GM21737 (cell line): ENCODE measurements around the gene TDRD5.
"Not testable (repeated sequence)": the region's sequence is repeated elsewhere in the genome, so short reads cannot be mapped to it uniquely, and the experiment has no call there.

Experiments
- ATAC-seq: cut with Tn5 transposase; IDR thresholded peaks from one replicate; pipeline ENCODE4 v1.9.1; 2021; ENCODE audit warnings: mild to moderate bottlenecking, moderate library complexity; ENCODE audit not compliant: unreplicated experiment

Gene TDRD5

DNA sequence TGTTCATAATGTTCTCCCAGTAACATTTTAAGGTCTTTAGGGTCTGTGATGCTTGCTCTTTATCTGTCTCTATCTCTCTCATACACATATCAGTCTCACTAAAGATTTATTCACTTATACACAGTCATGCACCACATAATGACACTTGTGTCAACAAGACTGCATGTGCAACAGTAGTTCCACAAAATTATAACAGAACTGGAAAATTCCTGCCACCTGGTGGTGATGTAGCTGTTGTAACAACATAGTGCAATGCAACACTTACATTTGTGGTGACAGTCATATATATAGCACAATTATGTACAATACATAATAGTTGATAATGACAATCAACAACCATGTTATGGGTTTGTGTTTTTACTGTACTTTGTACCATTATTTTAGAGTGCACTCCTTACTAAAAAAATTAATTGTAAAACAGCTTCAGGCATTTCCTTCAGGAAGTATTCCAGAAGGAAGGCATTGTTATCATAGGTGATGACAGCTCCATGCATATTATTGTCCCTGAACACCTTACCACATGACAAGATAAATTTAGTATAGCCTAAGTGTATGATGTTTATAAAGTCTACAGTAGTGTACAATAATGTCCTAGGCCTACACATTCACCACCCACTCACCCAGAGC lies 8.1 kb downstream of the TDRD5 start:
- ATAC-seq = no peak

DNA sequence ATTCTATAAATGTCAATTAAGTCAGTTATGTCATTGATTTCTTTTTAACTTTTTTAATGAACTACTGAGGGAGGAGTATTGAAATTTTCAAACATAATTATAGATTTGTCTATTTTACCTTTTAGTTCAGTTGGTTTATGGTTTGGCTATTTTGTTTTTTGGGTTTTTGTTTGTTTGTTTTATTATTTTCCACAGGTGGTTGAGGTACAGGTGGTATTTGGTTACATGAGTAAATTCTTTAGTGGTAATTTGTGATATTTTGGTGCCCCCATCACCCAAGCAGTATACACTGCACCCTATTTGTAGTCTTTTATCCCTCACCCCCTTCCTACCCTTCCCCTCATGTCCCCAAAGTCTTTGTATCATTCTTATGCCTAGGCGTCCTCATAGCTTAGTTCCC lies 9.5 kb downstream of the TDRD5 start:
- no peak for ATAC-seq

- no peak for ATAC-seq
Measured at GRCh38 chr1:179612361-179612760, 20.7 kb downstream of the TDRD5 start.

DNA sequence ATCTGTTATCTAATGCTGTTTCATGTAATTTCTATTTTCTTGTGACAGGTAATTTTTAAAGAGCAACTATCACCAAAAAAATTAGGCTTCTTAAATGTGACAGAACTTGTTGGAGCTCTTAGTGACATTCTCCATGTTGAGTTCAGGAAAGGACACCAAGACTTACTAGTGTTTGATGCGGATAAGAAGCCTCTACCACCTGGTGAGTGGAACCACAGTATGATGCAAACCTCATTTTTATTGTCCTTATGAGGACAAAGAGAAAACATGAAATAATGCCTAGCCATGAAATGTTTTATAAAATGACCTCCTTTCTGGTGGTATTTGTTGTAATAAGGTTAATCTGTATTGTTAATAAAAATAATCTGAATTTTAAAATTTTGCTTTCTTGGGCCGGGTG lies 39.1 kb downstream of the TDRD5 start:
- no peak for ATAC-seq

GRCh38 chr1:179632868-179633267 lies 41.2 kb downstream of the TDRD5 start:
- ATAC-seq = peak; percentile 57

DNA sequence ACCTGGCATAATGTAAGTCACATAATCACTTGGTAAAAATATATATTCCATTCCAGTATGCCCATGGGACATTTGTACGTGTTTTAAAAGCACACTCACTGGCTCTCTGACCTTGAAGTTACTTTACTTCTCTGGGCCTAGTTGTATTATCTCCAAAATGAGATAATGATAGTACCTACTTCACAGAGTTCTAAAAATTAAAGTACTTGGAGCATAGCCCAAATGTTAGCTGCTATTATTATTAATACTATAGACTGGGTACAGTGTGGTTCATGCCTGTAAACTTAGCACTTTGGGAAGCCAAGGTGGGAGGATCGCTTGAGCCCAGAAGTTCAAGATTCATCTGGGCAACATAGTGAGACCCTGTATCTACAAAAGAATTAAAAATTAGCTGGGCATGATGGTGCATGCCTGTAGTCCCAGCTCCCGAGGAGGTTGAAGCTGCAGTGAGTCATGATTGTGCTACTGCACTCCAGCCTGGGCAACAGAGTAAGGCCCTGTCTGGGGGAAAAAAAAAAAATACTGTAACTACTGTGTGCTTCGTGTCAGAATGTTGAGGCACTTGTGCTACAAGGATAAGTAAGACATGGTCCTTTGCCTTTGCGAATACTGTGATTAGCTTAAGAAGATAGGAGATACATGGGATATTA lies 45.7 kb downstream of the TDRD5 start:
- no peak for ATAC-seq

DNA sequence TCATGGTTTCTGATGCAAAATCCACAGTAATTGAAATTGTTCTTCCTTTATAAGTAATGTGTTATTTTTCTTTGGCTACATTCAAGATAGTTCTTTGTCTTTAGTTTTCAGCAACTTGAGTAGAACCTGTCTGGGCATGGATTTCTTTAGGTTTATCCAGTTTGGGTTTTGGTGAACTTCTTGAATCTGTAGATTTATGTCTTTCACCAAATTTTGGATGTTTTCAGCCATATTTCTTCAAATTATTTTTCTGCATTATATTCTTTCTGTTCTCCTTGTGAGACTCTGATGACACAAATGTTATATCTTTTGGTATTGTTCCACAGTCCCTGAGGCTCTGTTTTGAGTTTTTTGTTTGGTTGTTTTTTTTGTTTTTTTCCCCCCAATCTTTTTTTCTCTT lies 69.4 kb downstream of the TDRD5 start:
- no peak for ATAC-seq

DNA sequence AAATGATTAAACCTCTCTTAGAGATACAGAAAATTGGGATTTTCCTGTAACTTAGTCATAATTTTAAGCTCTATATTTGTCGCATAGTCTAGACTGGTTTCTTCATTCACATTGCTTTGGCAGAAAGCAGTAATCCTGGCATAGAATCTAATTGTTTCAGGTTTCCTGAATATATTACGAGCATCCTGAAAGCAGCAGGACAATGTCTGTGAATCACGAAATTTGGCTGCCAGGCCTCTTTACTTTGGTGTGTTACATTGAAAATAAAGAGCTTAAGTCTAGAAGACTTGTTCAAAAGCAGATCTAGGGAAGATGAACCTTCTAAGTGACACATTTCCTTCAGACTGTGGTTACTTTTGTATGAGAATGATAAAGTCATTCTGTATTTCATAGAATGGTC lies 72.2 kb downstream of the TDRD5 start:
- no peak for ATAC-seq

DNA sequence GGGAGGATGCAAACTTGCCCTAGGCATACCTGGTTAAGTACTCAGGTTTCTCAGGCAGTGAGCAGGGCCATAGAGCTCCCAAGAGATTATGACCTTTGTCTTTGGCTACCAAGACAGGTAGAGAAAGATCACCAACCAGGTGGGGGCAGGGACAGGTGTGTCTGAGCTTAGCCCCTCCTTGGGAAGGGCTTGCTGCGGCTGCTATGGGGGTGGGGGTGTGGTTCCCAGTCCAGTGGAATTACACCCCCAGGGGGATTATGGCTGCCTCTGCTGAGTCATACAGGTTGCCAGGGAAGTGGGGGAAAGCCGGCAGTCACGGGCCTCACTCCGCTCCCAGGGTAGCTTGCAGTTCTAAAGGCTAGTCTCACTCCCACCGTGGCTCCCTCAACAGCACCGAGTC lies 86.2 kb downstream of the TDRD5 start:
- no peak for ATAC-seq

GRCh38 chr1:179694530-179694929 lies 102.9 kb downstream of the TDRD5 start:
- not testable (repeated sequence) for ATAC-seq

- no peak for ATAC-seq
Measured at GRCh38 chr1:179702946-179703539, 111.4 kb downstream of the TDRD5 start.

DNA sequence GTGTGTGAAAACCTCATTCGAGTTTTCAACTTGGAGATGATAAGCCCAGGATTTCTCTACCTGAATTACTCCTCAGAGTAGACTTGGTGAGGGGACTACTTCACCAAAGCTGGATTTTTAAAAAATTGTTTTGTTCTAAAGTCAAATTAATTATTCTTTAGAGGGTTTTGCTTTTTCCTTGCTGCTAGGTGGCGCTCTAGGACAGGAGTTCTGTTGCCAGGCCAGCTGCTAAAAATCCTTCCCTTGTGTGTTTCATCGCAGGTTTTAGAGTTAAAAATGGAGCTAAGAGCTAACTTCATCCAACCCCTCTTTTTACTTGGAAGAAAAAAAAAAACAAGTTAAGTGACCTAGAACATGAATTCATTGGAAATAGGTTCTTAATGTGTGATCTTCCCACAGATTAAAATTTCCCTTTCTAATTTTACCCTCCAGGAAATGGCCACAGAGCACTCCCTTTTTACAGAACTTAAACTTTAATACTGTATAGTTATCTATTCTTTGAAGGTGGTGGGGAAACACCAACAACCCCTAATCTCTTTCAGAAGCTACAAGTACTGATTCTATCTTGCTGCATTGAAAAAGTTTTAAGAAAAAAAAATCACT lies 114.8 kb downstream of the TDRD5 start:
- ATAC-seq = no peak

DNA sequence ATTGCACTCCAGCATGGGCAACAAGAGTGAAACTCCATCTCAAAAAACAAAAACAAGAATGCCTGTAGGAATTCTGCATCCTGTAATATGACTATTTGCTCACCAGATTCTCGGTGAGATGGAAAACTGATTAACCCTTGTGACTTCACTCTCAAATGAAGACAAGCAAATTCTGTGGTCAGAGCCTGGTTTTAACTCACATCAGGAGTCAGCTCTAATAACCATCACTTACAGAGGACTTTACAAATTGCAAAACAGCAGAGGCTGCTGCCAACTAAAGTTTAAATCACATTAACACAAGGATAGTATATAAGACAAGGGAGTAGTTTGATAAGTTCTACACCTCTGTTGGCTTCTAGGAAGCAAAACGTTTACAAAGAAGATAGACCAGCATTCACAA lies 115.8 kb downstream of the TDRD5 start:
- ATAC-seq = no peak

DNA sequence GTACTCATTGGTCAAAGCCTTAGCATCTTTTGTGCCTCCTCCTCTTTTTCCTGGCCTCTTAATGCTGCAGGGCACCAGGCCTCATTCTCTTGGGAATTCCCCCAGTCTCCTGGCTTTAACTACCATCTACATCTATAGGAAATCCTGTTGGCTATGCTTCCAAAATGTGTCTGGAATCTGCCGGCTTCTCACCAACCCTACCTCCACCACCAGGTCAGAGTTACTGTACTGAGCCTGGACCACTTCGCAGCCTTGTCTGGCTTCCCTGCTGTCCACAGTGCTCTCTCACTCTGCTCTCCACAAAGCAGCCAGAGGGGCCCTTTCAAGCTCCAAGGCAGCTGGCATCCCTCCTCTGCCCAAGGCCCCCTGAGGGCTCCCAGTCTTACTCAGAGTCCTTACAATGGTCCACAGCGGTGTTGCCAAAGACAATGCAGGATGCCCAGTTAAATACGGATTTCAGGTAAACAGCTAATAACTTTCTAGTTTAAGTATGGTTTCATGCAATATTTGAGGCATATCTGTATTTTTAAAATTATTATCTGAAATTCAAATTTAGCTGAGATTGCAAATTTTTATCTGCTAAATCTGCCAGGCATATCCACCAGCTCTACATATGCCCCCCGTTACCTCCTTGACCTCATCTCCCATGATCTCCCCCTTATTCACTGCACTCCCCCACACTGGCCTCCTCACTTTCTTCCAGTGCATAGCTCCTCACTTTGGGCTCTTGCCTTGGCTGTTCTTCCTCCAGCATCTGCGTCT lies 117.0 kb downstream of the TDRD5 start:
- no peak for ATAC-seq

DNA sequence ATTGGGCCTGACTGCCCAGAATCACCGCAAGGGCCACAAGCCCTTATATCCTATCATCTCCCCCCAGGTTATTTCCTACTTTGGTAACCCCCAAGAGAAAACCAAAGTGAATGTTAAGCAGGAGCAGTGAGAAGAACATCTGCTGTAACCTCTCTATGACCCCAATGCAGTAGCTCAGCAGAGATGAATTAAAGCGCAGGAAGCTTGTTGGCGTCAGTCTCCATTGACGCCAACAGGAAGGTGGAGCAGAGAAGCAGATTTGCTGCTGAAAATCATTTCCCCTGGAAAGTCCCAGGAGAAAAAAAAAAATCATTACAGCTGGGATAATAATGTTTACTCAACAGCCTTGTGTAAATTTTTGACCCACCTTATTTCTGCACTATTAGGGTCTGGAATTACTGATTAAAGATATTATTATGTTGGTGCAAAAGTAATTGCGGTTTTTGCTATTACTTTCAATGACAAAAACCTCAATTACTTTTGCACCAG lies 118.3 kb downstream of the TDRD5 start:
- ATAC-seq = peak; percentile 83

GRCh38 chr1:179714159-179714558 lies 122.5 kb downstream of the TDRD5 start:
- ATAC-seq = no peak

GRCh38 chr1:179714623-179715022 lies 123.0 kb downstream of the TDRD5 start:
- no peak for ATAC-seq

GRCh38 chr1:179719272-179719671 lies 127.6 kb downstream of the TDRD5 start:
- ATAC-seq = no peak

DNA sequence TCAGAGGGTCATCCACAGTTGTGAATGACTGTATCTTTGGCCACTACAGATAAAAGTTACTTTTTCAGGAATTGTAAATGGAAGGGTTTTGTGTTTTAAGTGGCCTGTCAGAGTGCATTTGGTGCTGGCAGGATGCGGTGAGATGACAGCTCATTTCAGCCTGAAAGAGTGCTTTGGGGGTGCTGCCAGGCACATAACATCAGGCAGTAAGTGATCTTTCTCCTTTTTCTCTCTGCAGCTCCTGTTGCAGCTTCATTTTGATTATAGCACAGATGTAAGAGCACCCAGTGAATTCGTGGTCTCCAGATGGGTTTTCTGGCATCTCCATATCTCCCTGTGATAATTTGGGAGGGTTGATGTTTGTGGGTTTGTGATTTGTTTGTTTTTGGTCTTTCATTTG lies 136.6 kb downstream of the TDRD5 start:
- no peak for ATAC-seq

- no peak for ATAC-seq
Measured at GRCh38 chr1:179729881-179730280, 138.2 kb downstream of the TDRD5 start.

- ATAC-seq = no peak
Measured at GRCh38 chr1:179731643-179732042, 140.0 kb downstream of the TDRD5 start.
